Muscle of arm (tissue), 12 donors: ENCODE data around the gene SH2D4B. TPM values are rescaled to one million over a fixed set of nuclear protein-coding genes. Genes with fewer than 3 reads are reported as not detected.
"Not testable (repeated sequence)": the region's sequence is repeated elsewhere in the genome, so short reads cannot be mapped to it uniquely, and the experiment has no call there.

Experiments used
- DNase-seq: peaks from one replicate; pipeline ENCODE4 v3.0.0-alpha.2; 2013
- polyA plus RNA-seq, 12 donors: library from polyadenylated mRNA; unstranded; fragments of 120-200 nt; gene quantifications; one replicate each; pipeline ENCODE4 v1.2.1, GENCODE V29; 2013; ENCODE audit not compliant: insufficient read length in 12 of 12

Gene SH2D4B
- polyA plus RNA-seq, 12 donors, result 0.05 to 0.23 (median 0.10) TPM; not detected in 5

DNA sequence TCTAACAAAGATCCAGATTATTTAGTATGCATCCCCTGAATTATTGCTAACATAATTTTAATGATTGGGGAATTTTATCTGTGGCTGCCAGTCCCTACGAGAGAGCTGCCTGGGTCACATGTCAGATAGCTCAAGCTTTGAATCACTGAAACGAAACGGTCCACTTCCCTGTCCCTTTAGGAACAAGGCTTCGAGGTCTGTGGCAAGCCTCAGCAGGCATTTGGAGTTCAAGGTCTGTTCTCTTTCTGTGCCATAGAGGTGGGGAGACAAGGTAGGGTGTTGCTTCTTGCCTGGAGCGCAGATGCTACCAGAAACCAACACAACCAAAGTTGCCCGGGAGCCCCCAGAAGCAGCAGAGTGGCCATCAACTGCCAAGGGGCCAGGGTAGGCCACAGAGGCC lies 13.9 kb upstream of the SH2D4B start:
- DNase-seq, result no peak

DNA sequence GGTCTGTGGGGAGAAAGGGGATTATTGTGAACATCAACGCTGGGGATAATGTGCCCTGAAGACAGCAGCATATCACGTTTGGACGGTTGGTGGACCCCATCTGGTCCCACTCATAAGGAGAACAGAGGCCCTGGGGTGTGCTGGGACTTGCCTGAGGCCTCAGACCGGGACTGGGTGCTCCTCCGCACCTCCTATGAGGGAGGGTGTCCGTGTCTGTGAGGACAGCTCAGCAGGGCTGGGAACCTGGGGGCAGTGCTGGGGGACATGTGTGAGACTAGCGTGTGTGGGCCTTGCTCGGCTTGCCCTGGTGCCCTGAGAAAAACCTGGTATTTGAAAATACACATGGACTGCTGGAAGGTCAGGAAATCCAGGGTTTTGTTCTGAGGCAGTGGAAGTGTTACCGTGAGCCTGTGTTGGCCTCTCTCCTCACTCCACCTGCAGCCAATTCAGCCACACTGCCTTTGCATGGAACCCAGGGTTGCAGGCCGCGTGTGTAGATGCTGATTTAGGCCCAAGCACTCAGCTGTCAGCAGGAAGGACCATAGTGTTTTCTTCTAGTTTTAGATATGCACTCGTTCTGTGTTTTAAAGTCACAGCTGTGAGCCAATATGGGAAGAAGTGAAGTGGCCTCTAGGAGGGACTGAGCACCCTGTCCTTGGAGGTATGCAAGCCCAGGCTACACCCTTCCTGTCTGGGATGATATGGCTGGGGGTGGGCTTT lies 13.4 kb upstream of the SH2D4B start:
- no peak for DNase-seq

DNA sequence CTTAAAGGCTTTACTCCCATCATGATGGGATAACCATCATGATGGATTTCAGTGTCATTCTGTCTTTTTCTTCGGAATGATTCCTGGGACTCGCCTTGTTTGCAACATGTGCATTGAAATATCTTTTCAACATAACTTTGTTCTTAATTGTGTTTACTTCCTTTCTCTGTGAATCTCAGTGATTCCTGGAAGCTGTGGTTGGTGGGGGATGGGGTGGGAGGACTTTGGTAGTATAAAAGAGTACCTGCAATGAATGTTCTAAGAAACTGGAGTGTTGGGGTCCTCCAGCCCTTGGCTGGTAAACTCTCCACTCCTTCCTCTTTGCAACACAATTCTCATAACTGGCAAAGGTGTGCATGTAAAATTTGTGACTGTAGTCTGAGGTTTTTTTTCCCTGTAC lies 11.5 kb upstream of the SH2D4B start:
- DNase-seq, result no peak

DNA sequence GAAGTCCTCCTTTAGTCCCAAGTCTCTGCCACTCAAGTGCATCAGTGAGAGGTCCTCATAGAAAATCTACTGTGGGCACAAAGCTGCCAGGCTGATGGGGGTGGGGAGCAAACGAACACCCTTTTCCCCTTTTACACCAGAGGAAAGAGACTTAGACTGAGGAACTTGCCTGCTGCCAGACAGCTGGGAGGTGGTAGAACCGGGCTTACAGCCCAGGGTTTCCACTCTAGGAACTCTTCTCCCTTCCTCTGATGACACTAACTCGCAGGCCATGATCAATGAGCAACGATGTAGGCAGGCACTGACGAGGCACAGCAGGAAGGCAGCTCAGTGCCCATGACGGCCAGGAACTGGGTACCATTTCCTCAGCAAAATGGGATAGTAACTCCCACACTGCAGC lies 11.0 kb upstream of the SH2D4B start:
- DNase-seq, result no peak

DNA sequence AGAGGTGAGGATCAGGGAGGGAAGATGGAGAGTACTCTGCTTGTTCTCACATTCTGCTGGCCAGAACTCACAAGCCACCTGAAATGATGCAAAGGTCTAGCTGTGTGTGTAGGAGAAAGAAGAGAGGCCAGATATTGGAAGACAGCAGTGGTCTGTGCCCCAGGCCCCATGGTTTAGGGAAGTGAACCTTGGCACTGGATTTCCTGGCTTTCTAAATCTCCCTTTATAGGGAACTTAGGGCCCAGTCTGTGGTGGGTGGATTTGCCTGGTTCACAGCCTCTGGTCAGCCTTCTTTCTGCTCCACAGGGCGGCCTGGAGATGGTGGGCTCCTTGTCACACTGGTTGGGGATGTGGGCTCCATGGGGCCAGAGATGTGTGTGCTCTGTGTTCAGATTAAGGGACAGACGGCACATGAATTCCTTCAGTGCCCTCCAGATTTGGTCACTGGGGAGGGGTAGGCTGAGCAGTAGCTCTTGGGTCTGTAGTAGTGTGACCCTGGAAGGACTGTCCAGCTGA lies 9.5 kb upstream of the SH2D4B start:
- no peak for DNase-seq

DNA sequence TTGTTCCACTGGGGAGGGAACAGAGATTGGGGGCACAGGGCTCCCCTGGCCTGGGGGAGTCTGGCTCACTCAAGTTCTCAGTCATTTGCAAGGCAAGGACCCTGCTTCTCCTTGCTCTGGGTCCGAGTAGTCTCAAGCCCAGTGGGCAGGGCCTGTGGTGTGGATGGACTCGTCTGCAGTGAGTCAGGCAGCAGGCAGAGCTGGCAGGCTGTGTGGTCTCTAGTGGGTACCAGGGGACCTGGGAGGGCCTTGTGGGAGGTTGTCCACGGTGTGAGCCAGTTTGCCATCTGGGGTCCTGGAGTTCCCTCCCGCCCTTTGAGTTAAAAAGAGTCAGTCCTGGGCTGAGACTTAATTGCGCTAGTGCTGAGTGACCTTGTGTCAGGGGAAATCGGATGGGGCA lies 8.8 kb upstream of the SH2D4B start:
- no peak for DNase-seq

DNA sequence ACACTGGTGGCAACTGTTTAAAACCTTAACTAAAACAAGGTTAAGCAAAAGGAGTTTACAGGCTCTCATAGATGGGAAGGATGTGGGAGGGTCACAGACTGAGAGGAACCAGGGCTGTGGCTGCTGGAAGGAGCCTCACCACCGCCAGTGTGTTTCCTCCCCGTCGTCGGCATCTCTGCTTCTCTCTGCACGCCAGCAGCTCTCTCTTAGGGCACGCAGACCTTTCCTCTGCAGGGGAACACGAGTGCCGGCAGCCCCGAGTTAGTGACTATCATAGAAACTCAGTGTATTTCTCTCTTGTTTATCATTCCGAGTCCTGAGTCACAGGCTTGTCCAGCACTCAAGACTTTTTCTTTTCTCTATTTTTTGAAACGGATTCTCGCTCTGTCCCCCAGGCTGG lies 8.1 kb upstream of the SH2D4B start:
- DNase-seq, result no peak

DNA sequence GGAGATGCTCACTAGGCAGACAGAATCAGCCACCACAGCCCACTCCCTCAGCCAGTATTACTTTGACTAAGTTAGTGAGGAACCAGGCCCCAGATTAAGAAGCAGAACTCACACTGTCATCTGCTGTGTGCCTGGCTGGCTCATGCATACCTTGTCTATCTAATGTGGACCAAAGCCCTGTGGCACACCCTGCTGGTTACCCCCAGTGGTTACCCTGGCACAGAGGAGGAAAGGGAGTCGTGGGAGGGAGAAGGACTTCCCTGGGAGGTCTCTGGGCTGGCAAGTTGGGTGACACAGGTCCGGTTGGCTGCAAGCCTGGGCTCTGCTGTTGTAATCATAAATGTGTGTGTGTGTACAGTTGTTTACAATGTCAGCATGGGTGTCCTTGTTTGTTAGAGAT lies 7.5 kb upstream of the SH2D4B start:
- no peak for DNase-seq

DNA sequence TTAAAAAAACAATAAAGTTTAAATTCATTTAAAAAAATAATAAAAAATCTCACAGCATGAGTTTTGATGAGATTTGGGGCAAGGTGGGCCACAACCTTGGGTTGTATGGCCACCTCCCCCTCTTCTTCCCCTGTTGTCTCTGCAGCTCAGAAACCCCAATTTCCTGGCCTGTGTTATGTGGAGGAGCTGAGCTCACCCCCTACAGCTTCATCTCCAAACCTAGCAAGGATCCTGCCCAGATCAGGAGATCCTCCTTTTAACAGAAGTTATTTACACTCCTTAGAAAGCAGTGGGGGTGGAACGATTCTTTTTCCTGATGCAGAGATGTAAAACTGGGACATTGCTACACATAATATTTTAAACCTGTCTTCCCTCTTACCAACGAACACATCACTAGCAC lies 6.9 kb upstream of the SH2D4B start:
- DNase-seq, result no peak

DNA sequence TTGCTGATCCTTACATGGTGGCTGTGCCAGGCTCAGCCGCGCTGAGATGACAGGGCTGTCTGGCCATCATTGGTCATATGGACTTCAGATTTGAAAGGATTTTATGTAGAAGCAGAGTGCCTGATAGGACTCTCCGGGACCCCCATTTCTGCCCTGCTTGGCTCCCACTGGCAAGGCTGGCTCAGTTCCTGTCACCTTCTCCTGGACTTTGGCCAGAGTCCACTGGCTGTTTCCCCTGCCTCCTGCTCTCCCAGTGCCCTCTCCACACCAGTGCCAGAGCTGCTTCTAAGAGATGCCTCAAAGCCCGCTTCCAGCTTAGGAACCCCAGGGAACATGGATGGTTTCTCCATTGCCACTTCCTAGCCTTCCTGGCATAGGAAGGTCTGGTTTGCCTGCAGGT lies 5.1 kb upstream of the SH2D4B start:
- DNase-seq, result no peak

DNA sequence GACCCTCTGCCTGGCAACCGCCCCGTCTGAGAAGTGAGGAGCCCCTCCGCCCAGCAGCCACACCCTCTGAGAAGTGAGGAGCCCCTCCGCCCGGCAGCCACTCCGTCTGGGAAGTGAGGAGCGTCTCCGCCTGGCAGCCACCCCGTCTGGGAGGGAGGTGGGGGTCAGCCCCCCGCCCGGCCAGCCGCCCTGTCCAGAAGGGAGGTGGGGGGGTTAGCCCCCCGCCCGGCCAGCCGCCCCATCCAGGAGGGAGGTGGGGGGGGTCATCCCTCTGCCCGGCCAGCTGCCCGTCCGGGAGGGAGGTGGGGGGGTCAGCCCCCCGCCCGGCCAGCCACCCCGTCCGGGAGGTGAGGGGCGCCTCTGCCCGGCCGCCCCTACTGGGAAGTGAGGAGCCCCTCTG lies 3.6 kb upstream of the SH2D4B start:
- not testable (repeated sequence) for DNase-seq

DNA sequence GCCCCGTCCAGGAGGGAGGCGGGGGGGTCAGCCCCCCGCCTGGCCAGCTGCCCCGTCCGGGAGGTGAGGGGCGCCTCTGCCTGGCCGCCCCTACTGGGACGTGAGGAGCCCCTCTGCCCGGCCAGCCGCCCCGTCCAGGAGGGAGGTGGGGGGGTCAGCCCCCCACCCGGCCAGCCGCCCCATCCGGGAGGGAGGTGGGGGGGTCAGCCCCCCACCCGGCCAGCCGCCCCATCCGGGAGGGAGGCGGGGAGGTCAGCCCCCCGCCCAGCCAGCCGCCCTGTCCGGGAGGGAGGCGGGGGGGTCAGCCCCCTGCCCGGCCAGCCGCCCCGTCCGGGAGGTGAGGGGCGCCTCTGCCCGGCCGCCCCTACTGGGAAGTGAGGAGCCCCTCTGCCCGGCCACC lies 3.1 kb upstream of the SH2D4B start:
- DNase-seq, result not testable (repeated sequence)

DNA sequence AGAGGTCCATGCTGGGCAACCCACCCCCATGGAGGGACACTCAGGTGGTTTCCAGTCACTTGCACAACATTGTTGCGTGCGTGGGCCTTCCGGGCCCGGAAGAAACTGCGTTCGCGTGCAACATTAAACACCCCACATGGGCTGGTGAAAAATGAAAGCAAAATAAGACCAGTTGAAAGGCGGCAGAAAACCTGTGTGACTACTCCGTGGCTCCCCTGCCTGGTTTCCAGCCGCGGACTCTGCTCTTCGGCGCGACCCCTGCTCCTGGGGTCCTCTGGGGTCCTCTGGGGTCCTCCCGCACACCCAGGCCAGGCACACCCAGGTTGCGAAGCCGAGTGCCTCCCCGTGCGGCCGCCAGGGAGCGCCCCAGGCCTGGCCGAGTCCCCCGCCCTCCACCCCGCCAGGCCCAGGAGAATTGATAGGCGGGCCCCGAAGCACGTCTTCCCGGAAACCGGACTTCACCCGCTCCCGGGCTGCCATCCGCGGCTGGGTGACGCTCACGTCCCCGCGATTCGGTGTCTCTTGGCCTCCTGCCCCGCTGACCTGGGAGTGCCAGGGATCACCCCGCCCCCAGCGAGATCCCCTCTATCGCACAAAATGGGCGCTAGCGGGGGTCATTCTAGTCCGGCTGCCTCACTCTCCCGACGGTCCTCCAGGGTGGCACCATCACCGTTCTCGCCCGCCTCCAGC lies 1.9 kb upstream of the SH2D4B start:
- peak; percentile 54 for DNase-seq

DNA sequence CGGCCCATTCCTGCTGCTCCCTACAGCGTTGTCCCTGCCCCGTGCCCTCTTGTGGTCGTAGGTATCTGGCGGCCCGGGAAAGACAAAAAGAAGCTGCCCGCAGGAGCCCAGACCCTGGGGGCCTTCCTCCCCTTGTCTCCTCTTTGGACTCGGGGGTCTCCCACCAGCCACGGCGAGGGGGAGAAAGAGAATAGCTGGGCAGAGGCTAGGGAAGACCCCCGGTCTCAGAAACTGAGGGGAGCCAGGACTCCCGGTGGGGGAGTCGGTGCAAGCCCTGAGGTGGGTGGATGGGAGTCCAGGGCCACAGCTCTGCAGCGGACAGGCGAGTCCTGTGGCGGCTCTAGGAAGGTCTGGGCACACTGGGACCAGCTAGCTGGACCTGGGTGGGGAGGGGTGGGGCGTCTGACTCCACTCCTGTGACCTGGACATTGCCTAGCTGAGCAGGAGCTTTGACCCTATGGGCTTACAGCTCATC lies 1.3 kb upstream of the SH2D4B start:
- DNase-seq, result no peak

DNA sequence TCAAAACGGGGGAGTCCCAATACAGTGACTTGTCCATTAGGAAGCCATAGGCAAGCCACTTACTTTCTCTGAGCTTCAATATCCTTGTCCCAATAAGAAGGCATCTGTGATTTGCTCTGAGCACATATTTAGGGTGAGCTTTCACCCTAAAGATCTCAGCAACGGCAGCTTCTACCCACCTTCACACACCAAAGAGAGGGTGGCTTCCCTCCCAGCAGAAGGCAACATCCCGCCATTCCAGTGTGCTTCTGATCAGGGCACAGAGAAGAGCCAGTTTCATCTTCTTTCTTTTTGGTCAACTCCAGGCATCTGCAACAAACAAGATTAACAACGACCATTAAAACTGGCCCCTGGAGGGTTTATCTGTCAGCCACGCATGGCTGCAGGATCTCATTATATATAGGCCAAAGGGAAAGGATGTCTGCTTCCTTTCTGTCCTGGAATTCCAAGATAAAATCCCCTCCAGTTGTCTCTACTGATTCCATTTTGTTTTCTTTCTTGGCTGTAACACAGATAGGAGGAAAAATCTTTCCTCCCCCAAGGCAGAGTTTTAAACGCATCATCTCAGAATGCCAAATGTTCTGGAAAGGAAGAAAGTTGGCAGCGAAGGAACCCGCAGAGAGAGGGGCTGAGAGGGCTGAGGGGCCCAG lies 491 bp upstream of the SH2D4B start:
- no peak for DNase-seq

DNA sequence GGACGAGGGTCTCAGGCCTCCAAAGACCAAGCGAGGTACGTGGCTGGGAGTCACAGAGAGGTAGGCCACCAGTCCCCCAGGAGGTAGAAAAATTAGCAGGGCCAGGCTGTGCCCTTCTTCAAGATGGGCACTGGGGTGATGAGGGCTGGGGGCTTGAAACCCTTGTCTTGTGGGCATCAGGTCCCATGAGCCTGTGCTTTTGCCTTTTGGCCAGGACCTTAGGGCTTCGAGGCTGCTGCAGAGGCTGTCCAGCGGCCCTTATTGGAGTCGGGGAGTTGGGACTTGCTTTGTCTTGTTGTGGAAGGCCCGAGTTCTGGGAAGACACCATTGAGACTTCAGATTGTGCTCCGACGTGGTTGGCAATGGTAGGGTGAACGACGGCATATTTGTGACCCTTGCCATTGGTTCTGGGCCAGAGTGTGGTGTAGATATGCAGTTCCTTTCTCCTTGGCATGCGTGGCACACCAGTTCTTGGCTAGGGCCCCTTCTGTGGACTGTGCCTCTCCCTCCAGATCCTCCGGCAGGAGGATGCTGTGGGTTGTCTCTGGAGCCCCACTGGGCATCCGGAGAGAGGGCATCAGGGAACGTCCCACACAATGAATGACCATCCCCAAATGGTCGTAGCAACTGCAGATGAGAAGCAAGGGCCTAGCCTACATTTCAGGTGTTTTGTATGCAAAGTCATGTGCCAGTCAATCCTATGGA lies 931 bp downstream of the SH2D4B start:
- DNase-seq, result no peak

DNA sequence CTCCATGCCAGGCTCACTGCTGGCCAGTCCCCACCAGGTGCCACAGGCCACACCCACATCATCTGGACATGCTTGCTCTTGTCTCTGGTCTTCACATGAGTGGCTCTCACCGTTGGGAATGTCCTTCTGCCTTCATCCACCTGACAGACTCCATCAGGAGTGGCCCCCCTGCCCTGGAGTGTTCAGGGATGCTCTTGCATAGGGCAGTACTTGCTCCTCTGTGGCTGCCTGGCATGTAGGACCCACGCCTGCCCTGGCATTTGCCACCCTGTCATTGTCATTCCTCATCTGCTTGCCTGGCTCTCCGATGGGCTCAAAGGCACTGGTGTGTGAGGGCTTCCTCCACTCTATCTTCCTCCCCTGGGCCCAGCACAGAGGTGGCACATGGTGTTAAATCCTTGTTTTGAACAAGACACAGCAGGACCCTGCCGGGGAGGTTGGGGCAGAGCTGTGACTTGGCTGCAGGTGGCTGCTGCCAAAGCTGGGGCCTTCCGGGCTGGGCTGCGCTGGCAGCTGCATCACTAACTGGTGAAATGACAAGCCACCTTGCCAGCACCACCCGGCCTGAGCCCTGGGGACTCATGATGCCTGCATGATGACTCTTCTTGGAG lies 1.8 kb downstream of the SH2D4B start:
- no peak for DNase-seq

DNA sequence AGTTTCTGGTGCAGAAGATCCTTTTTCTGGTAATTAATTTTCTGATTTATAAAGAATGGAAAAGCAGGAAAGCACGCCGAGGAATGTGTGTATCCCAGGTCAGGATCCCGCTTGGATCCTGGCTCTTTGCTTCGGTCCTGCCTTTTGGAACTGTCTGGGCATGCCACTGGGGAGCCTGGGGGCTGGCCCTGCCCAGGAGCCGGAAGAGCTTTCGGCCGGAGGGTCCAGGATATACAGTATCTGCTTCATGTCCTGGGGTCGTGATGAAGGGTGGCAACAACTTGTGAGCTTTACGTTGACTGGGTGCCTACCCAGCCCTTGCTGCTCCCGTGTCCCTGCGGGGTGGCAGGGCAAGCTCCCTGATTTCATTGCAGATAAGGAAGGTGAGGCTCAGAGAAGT lies 2.4 kb downstream of the SH2D4B start:
- DNase-seq, result no peak

DNA sequence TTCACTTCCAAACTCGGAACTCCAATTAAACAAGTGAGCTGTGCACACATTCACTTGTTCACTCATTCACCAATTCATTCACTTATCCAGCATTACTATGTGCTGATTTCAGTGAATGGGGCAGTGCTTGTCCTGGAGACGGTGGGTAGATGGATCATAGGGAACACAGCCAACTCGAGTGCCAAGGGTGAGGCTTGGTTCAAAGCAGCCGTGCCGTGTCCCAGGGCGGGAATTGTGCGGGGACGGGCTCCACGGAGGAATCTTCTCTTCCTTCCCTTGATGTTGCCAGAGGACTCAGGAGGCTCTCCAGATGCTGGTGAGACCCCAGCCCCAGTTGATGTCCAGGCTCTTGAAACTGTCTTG lies 2.9 kb downstream of the SH2D4B start:
- no peak for DNase-seq

DNA sequence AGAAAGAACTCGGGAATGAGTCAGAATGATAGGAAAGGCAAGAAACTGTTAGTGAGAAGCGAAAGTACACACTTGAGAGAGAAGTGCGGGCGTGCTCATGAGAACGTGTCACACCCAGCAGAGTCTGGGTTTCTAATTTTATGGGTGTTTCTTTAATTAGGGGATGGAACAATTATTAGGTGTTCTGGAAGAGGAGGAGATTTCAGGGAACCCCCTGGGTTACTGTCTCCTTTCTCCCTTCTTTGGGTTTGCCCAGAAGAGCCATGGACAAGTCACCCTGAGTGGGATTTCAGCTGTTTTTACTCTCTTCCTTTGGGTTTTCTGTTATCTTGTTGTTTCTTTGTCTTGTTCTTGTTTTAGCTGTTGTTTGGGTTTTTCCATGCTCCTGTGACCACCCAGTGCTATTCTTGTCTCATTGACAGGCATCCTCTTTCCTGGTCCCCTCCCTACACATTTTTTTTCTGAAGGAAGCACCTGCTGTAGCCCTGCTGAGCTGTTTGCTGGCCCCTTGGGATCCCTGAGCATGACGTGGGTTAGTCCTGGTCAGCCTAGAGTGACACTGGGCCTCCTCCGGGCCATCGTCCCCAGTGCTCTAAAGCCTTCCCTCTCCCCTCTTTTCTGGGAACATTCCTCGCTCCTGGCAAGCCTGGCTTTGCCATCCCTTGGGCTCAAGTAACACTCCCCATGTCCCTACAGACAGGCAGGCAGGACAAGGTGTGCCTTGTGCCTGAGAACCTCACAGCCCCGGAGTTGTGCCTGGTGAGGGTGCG lies 3.5 kb downstream of the SH2D4B start:
- no peak for DNase-seq

DNA sequence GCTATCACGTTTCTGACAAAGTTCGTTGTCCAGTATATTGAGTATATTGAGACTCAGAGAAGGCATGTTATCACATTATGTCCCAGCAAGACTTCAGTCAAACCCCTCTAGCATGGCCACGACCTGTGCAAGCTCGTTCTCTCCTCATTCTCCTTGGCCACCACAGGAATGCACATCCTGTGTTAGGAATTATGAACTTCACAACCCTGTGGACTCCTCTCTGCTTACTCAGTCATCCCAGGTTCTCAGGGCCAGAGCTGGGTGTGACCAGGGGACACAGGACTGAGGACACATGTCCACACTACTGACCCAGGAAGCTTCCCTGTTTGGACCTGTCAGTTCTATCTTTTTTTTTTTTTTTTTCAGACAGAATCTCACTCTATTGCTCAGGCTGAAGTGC lies 4.4 kb downstream of the SH2D4B start:
- no peak for DNase-seq
